ENCODE data around the gene SEC63.
"Not testable (repeated sequence)": the region's sequence is repeated elsewhere in the genome, so short reads cannot be mapped to it uniquely, and the experiment has no call there.

Gene SEC63

DNA sequence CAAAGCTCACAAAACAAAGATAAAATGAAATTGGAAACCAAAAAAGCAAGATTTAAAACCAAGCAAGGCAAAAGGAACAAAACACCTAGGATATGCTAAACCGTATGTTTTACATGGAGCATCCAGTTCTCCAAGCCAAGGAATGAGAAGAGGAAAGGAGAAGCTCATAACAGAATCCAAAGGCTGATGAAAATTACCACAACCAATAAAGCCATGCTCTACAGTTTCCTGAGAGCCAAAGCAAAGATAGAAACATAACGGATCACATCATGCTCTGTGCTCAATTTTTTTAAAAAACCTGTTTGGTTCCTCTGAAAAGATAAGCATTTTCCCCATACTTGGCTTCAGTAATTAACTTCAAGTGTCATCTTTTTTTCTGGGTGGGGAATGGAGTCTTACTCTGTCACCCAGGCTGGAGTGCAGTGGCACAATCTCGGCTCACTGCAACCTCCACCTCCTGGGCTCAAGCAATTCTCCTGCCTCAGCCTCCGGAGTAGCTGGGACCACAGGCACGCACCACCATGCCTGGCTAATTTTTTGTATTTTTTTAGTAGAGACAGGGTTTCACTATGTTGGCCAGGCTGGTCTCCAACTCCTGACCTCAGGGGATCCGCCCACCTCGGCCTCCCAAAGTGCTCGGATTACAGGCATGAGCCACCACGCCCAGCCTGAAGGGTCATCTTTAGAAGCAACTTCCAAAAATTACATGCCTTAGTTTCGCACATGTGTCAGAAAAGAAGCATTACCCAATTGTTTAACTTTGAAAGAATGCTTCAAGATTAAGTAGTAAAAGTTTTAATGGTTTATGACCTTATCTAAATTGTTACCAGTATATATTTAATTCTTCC lies 31.1 kb downstream of the SEC63 start:
- not testable (repeated sequence) for DNase-seq

DNA sequence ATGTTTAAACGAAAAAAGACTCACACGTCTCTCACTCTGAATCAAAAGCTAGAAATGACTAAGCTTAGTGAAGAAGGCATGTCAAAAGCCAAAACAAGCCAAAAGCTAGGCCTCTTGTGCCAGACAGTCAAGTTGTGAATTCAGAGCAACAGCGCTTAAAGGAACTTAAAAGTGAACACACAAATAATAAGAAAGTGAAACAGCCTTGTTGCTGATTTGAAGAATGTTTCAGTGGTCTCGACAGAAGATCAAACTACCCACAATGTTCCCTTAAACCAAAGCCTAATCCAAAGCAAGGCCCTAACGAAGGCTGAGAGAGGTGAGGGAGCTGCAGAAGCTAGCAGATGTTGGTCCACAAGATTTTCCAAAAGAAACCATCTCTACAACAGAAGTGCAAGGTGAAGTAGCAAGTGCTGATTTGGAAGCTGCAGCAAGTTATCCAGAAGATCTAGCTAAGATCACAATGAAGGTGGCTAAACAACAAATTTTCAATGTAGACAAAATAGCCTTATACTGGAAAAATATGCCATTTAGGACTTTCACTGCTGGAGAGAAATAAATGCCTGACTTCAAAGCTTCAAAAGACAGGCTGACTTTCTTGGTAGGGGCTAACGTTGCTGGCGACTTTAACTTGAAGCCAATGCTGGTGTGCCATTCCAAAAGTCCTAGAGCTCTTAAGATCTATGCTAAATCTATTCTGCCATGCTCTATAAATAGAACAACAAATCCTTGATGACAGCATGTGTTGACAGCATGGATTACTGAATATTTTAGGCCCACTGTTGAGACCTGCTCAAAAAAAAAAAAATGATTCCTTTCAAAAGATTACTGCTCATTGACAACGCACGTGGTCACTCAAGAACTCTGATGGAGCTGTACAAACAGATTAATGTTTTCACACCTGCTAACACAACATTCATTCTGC lies 40.3 kb downstream of the SEC63 start:
- DNase-seq = no peak

DNA sequence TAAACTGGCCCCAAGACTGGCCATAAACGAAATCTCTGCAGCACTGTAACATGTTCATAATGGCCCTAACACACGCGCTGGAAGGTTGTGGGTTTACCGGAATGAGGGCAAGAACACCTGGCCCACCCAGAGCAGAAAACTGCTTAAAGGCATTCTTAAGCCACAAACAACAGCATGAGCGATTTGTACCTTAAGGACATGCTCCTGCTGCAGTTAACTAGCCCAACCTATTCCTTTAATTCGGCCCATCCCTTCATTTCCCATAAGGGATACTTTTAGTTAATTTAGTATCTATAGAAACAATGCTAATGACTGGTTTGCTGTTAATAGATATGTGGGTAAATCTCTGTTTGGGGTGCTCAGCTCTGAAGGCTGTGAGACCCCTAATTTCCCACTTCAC lies 41.0 kb downstream of the SEC63 start:
- DNase-seq = not testable (repeated sequence)

DNA sequence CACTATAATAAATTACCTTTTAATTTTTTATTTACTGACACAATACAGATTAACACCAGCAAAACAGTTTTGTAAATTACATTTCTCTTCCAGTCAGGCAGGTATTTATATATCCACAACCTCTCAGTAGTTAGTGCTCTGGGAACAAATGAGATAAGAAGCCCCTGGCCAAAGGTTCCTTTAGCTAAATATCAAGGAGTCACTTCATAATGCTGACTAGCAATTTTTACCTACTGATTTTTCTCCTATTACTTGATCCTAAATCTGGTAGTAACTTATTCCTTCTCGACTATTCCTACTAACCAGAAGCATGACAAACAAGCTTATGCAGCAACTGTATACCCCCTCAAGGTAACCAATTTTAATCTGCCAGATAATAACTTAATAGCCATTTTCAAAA lies 46.3 kb downstream of the SEC63 start:
- no peak for DNase-seq

DNA sequence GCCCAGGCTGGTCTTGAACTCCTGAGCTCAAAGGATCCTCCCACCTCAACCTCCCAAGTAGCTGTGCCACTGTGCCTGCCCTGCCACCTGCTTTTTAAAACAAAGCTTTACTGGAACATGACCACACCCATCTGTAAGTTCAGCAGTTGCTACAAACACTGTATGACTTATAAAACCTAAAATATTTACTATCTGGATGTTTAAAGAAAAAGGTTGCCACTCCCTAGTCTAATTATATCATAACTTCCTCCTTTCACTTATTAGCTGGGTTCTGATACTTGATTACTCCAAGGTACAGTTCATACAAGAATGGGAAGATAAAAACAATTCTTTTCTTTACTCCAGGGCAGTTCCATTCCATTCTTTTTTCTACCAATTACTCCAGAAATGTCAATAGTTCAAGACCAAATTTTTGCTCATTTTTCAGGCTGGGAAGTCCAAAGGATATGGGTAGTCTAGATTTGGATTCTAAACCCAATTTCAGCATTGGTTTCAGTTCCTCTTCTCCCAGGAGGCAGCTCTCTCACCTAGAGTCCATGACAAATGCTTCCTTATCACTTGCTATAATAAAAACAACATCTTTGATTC lies 63.1 kb downstream of the SEC63 start:
- DNase-seq = no peak

DNA sequence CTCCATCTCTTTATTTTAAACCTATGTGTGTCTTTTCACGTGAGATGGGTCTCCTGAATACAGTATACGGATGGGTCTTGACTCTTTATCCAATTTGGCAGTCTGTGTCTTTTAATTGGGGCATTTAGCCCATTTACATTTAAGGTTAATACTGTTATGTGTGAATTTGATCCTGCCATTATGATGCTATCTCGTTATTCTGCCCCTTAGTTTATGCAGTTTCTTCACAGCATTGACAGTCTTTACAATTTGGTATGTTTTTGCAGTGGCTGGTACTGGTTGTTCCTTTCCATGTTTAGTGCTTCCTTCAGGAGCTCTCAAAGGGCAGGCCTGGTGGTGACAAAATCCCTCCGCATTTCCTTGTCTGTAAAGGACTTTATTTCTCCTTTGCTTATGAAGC lies 67.6 kb downstream of the SEC63 start:
- DNase-seq = not testable (repeated sequence)

DNA sequence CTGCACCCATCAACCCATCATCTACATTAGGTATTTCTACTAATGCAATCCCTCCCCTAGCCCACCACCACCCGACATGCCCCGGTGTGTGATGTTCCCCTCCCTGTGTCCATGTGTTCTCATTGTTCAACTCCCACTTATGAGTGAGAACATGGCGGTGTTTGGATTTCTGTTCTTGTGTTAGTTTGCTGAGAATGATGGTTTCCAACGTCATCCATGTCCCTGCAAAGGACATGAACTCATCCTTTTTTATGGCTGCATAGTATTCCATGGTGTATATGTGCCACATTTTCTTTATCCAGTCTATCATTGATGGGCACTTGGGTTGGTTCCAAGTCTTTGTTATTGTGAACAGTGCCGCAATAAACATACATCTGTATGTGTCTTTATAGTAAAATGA lies 72.1 kb downstream of the SEC63 start:
- DNase-seq = not testable (repeated sequence)

DNA sequence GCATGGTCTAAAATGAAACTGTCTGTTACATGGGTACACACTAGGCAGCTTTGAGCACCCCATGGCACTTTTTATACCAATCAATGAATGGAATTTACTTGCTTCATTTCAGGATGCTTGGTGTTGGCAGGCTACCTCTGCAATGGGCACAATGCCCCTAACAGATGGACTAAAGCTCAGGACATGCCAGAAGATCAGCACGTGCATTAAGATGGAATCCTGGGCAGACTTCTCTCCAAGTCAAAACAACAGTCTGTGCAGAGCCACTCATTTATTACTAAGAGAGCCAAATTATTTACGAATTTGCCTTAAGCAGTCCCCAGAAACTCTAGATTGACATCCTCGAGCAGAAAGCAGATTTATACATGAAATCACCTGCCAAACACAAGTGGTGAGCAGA lies 78.1 kb downstream of the SEC63 start:
- no peak for DNase-seq

DNA sequence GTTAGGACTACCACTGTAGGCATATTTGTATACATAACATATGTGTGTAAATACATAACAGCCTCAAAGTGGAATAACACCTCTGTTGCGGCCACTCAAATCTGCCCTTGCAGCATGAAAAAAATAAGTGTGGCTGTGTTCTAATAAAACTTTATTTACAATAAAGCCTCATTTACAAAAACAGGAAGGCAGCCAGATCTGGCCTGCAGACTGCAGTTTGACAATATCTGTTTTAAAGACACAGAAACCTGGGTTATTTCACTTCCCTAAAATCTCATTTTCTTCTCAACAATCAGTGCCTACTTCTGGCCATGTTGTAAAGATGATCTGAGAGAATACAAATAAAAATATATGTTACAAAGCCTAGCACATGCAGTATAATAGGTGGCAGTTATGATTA lies 80.0 kb downstream of the SEC63 start:
- no peak for DNase-seq

DNA sequence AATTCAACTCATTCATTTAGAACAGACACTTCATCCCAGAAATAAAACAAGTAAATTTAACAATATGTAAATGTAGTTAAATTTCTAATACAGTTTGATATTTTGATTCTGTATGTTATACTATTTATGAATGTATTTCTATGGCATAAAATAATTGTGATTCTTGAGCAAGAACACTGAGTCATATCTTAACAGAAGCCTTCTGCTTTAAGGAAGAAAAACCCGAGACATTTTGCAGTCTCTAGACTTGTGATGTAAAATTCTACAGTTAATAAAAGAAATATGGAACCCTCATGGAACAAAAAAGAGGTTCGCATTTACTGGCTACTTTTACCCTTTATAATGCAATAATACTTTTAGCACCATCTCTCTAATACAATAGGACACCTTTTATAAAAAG lies 86.0 kb downstream of the SEC63 start:
- no peak for DNase-seq

DNA sequence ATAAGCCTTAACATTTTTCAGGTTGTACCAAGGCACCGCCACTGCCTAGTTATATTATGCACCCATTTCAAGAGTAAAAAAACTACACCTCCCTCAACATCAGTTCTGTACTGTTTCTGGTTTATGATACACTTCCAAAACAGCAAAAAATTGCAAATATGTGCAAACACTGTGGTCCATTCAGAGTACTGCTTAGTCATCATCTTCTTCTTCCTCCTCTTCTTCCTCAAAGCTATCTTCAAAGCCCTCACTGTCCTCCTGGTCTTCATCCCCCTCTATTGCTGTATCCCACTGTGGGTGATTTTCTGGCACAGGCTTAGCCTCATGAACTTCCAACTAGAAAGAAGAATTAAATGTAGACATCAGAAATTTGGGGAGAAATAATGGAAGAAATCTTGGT lies 86.5 kb downstream of the SEC63 start:
- DNase-seq = not testable (repeated sequence)

DNA sequence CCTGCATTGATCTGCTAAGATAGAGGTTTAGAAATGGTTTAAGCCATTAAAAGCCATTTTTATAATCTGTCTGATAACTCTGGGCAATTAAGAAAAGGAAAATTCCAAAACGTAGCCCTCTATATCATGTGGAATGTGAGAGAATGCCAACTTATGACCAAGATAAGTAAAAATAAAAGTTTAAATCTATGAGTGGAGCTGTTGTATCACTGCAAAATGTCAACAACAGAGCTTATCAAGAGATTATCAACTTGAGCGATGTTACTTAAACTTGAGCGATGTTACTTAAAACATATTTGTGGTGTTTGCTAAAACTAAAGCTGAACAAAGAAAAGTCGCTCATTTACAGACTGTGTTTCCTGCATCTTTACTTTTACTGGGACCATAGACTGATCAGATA lies 87.0 kb downstream of the SEC63 start:
- no peak for DNase-seq

DNA sequence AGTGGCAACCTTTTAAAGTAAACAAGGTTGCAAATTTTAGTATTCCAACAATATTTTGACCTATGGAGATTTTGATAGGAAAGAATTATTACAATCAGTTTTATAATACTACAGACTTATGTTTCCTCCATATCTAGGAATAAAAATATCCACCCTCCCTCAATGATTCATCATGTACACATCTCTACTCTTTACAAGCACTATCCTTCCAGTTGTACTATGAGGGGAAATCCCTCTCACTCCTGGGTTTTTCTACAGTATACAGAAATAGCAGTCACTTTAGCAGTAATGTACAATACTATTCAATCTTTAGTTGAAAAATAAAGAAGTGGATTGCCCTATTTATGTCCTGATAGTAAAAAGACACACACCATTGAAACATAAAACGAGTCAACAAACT lies 87.6 kb downstream of the SEC63 start:
- peak; percentile 19 for DNase-seq

DNA sequence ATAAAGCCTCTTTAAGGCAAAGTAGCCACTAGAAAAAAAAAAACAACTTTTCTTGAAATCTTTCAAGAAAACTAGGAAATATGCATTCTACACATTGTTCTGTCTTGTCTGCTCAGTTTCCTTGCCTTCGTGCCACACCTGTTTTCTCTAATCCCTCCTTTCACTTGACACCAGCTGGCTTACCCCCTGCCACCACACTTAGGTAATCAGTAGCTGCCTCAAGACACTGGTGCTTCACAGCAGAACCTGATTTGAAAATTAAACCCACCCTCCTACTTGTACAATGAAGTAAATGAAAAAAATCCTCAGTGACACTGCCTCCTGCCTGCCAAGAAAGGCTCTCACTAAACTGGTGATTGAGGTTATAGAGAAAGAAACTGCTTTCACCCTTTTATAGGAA lies 88.1 kb downstream of the SEC63 start:
- no peak for DNase-seq

DNA sequence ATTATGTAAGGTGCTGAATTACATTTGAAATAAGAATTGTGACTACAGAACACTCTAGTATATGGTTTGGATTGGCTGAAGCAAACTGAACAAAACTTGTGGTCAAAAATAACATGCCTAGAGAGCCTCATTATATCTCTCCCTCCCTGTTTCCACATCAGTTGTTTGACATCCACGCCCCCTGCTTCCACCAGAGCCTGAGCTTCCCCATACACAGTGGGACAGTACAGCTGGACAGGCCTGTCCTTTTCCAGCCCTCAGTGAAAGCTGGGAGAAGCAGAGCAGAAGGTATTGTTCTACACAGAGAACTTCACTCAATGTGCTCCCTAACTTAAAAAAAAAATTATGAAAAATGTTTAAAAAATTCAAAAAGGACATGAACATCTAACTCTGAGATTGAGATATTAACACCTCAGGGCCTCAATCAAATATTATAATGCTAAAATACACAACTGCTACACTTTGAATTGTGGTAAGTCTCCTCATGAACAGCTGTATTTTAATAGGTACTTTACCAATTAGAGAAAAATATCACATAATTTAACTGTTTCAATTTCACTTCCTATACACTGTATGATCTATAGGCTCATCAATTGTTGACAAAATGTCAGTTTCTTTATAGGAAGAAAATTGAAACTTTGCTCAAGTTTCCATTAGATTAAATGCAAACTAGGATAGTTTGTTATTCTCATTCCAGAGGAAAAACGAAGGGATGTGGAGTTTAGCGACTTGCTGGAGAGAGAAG lies 89.0 kb downstream of the SEC63 start:
- DNase-seq = no peak

DNA sequence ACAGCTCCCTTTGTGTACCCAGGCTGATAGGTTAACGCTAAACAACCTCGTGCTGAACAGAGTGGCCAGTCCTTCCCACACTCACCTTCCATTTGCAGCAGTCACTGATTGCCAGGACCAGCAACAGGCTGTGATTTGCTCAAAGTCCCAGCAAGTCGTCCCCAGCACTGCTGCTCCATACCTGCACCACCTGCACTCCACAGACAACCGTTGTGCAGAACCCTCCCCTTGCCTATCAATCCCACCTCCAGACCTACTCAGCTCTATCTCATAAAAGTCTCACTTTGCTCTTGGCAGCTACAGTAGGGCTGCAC lies 90.7 kb downstream of the SEC63 start:
- no peak for DNase-seq

DNA sequence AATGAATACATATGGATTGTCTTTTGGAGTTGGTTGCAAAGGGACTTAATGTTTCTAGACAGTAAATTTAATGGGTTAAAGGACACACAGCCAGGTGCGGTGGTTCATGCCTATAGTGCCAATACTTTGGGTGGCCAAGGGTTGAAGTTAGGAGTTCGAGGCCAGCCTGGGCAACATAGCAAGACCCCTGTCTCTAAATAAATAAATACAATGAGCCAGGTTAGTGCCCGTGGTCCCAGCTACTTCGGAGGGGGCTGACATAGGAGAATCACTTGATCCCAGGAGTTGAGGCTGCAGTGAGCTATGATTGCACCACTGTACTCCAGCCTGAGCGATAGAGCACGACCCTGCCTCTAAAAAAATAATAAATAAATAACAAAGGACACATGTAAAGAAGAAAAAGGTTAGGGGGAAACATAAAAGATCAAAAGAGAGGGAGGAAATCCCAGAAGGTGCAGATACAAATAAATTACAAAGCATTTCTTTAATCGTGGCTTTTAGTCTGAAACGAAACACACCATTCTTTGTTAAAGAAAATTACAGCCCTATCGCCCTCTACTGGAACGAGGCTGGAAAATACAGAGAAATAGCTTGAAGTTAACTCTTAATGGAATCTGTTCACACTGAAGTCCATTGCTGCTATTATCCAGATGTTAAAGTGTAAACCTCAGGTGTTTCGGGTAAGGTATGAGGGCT lies 91.3 kb downstream of the SEC63 start:
- DNase-seq = peak; percentile 46

DNA sequence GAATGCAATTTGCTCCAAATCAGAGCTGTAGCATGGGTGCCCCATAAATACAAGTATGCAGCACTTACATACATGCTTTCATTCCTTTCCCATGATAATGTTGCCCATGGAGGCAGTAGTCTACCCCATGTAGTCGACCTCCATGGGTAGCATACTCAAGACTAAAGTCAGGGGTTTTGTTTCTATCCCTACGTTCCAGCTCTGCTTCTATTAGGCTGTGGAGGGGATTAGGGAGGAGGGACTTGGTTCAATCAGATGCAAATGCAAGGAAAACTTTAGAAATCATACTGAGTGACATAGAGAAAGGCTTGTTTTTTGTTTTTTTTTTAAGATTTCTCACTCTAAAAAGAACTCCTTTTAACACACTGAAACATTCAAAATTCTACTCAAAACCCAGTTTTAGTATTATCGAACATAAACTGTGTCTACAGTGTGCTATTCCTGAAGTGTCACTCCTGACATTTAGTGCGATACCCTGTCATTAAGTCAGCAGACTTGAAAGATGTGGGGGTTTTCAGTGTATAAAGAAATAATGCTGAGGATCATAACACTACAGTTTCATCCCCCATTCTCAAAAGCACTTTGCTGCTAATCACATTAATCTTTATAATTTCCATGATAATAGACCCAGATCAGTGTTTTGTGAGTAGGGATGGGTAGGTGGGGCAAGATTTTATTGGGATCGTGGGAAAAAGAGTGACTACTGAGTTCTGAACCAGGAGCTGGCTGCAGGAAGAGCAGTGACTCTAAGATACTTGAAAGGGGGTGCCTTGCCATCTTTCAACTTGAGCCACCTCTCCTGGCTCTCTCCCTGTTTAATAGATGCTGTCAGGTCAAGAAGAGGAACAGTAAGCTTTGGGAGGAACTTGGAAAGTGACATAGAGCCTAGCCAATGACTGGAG lies 93.5 kb downstream of the SEC63 start:
- no peak for DNase-seq

DNA sequence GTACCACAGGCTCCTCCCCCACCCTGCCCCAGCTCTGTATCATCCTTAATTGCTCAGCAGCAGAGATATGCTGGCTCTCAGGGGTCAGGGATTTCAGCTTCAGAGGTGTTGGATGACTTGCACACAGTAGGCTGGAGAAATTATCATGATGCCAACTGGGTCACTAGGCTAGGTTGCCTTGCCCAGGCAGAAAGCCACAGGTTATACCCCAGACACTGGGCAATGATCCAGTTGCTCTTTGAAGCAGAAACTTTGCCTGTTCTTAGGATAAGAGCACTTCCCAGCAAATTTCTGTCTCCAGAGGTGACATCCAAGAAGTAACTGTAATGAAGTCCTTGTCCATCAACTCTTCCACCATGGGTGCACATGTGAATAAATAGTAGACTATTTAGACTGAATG lies 95.6 kb downstream of the SEC63 start:
- DNase-seq = no peak

DNA sequence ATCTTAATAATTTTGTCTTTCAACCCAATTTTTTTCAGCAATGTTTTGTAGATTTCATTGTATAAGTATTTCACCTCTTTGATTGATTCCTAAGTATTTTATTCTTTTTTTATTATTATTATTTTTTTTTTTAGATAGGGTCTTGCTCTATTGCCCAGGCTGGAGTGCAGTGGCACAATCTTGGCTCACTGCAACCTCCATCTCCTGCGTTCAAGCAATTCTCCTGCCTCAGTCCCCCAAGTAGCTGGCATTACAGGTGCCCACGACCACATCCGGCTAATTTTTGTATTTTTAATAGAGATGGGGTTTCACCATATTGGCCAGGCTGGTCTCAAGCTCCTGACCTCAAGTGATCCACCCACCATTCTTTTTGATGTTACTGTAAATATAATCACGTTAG lies 97.0 kb downstream of the SEC63 start:
- DNase-seq = not testable (repeated sequence)

DNA sequence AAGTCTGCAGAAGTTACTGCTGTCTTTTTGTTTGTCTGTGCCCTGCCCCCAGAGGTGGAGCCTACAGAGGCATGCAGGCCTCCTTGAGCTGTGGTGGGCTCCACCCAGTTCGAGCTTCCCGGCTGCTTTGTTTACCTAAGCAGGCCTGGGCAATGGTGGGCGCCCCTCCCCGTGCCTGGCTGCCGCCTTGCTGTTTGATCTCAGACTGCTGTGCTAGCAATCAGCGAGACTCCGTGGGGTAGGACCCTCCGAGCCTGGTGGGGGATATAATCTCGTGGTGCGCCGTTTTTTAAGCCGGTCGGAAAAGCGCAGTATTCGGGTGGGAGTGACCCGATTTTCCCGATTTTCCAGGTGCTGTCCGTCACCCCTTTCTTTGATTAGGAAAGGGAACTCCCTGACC lies 97.9 kb downstream of the SEC63 start:
- DNase-seq = not testable (repeated sequence)
